Thyroid gland (tissue), 4 donors: ENCODE data around the gene SOX10. TPM values are rescaled to one million over a fixed set of nuclear protein-coding genes. Genes with fewer than 3 reads are reported as not detected.
A peak's percentile ranks its signal among the peaks of the same experiment; 100 is the strongest.

ENCODE experiments used
- DNase-seq, 2 donors: peaks; one replicate each; pipeline ENCODE4 v3.0.0-alpha.2; 2019
- H3K27ac ChIP-seq, 3 donors: fragments of 200-600 bp; sonication (generic); 1 replicate in 2 of 3; 2 replicates in 1 of 3; pipeline ENCODE4 v1.5.1; 2016 to 2019; ENCODE audit warnings: mild to moderate bottlenecking in 1 of 3, moderate library complexity in 1 of 3
- H3K27me3 ChIP-seq: fragments of 200-600 bp; sonication (generic); one replicate; pipeline ENCODE4 v1.5.1; 2019
- H3K36me3 ChIP-seq, 2 donors: fragments of 200-600 bp; sonication (generic); one replicate each; pipeline ENCODE4 v1.5.1; 2016 to 2019
- H3K4me1 ChIP-seq, 2 donors: fragments of 200-600 bp; sonication (generic); one replicate each; pipeline ENCODE4 v1.5.1; 2017 to 2019
- H3K4me3 ChIP-seq, 3 donors: fragments of 200-600 bp; sonication (generic); replicated peaks in 1 of 3; 1 replicate in 2 of 3; 2 replicates in 1 of 3; pipeline ENCODE4 v1.5.1; 2016; ENCODE audit warnings: mild to moderate bottlenecking in 1 of 3
- H3K9me3 ChIP-seq: fragments of 200-600 bp; sonication (generic); one replicate; pipeline ENCODE4 v1.5.1; 2017
- POLR2A ChIP-seq, 2 donors: fragments of 450-650 bp; IDR thresholded peaks; one replicate each; pipeline ENCODE4 v1.6.1; 2017; ENCODE audit warnings: antibody characterized with exemption in 2 of 2, mild to moderate bottlenecking in 2 of 2, moderate library complexity in 1 of 2
- WGBS, 2 donors: methylation state at CpG; one replicate each; pipeline ENCODE4 v1.1.5; 2017; 5-methylcytosine and 5-hydroxymethylcytosine counted together
- intact Hi-C: fragments of 100-400 bp; cut with DNase I; formaldehyde crosslinking; loops from one replicate; pipeline ENCODE4 v1.15.1; 2023
- total RNA-seq, 4 donors: library from RNA; depleted of rRNA; stranded (reverse); fragments of >200 nt; gene quantifications; one replicate each; pipeline ENCODE4 v1.2.3, GENCODE V29; 2016
- TF ChIP-seq, protein P1 (sequence below), 6 experiments: fragments of 200-600 bp in 3 of 6; fragments of 450-650 bp in 3 of 6; sonication (generic) in 3 of 6; IDR thresholded peaks; one replicate each; pipeline ENCODE4 v1.5.1; 2016 to 2019; ENCODE audit warnings: antibody characterized with exemption in 6 of 6, mild to moderate bottlenecking in 2 of 6, inconsistent platforms in 1 of 6, moderate library complexity in 1 of 6

Gene SOX10
- total RNA-seq, 4 donors from 2014 or later: 0.34 TPM; not detected in 3

DNA sequence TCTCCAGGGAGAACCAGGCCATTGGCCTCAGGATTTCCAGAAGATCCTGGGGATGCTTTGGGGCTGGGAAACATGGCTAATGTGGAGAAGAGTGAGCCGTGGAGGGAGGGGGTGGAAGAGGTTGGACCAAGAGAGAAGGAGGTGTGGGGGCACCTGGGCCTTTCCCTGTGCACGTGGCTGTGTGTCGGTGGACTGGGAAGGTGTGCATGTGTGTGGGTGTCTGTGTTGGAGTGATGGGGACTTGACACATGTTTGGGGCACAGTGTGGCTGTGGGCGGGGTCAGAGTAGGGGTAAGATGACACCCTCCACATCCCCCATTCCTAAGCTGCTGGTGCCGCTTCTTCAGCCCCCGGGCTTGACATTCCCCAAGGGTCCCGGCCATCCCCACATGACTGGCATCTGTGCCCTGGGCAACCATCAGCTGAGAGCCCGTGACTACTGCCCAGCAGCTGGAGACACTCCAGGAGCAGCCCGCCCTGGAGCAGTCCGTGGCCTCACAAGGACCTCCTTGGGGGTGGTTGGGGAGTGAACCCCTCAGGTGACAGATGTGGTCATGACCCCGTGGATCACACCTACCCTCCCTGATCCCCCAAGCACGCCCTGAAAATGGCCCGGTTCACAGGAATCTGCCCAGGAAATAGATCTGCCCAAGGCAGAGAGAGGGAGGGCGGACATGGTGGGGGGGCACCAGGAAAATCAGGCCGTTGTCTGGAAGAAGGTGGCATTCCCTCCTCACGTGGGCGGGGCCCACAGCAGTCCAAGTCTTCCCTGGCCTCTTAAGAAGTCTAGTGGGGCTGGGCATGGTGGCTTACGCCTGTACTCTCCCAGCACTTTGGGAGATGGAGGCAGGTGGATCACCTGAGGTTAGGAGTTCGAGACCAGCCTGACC, 34.8 kb upstream of the SOX10 start:
- TF ChIP-seq, protein P1, sequence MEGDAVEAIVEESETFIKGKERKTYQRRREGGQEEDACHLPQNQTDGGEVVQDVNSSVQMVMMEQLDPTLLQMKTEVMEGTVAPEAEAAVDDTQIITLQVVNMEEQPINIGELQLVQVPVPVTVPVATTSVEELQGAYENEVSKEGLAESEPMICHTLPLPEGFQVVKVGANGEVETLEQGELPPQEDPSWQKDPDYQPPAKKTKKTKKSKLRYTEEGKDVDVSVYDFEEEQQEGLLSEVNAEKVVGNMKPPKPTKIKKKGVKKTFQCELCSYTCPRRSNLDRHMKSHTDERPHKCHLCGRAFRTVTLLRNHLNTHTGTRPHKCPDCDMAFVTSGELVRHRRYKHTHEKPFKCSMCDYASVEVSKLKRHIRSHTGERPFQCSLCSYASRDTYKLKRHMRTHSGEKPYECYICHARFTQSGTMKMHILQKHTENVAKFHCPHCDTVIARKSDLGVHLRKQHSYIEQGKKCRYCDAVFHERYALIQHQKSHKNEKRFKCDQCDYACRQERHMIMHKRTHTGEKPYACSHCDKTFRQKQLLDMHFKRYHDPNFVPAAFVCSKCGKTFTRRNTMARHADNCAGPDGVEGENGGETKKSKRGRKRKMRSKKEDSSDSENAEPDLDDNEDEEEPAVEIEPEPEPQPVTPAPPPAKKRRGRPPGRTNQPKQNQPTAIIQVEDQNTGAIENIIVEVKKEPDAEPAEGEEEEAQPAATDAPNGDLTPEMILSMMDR (IDR thresholded peaks at IDR 0.05): no peak
- TF ChIP-seq POLR2A (IDR thresholded peaks at IDR 0.05): no peak
- Histone ChIP-seq H3K4me1 (peaks cover 15 to 22% of the 10 kb centered on the region in 2 donors), H3K36me3 (no peaks in the 10 kb centered on the region), H3K9me3 (no peaks in the 10 kb centered on the region), H3K4me3 (no peak overlapping the region), H3K27ac (no peak overlapping the region), H3K27me3 (no peaks in the 10 kb centered on the region)
- DNase-seq: no peak
- intact Hi-C loops: no loop called here
- 83 to 88% methylated on average over 14 to 17 of the region's 19 CpGs for WGBS, 2 donors

DNA sequence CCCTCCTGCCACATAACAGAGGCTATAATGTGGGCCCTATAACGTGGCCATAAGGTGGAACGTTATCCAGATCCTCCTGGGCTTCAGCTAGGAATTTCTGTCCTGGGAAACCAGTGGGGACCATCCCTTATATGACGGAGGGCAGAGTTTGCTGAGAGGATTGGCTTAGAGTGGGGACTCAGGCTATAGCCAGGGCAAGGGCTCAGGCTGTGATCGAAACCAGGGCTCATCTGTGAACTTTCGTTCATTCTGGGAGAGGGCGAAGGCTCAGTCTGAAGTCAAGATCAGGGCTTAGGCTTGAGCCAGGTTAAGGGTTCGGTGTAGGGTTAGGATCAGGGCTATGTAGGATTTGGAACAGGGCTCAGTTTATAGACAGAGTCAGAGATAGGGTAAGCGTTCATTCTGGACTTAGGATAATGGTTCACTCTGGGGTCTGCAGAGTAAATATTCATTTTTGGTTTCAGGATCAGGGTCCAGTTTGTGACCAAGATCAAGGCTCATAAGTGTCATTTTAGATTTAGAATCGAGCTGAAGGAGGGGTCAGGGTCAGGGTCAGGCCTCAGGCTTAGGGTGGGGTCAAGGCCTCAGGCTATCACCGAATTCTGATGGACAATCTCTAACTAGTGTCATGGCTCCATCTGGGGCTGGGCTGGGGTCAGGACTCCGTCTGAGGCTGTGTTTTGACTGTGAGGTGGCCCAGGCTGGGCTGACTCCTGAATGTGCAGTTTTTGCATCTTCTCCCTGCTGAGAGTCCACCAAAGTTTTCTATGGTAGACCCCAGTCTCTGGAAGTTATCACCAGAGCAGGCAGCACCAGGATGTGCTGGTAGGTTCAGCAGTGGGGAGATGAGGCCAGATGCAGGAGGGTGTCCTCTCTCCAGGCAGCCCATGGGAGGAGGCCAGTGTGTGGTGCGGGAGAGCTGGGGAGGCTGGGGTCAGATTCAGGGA, 33.9 kb upstream of the SOX10 start:
- intact Hi-C loops: no loop called here
- no peaks in the 10 kb centered on the region for H3K36me3 ChIP-seq
- peak overlapping the region in 2 of 3 donors; percentile 62 to 81 for H3K27ac ChIP-seq
- 93 to 94% methylated on average over 11 to 12 of the region's 12 CpGs for WGBS, 2 donors
- H3K4me1 ChIP-seq: peaks cover 15 to 22% of the 10 kb centered on the region in 2 donors
- TF ChIP-seq, protein P1 (IDR thresholded peaks at IDR 0.05): no peak
- TF ChIP-seq POLR2A (IDR thresholded peaks at IDR 0.05): no peak
- H3K9me3 ChIP-seq: no peaks in the 10 kb centered on the region
- H3K27me3 ChIP-seq: no peaks in the 10 kb centered on the region
- H3K4me3 ChIP-seq: no peak overlapping the region
- DNase-seq: no peak

DNA sequence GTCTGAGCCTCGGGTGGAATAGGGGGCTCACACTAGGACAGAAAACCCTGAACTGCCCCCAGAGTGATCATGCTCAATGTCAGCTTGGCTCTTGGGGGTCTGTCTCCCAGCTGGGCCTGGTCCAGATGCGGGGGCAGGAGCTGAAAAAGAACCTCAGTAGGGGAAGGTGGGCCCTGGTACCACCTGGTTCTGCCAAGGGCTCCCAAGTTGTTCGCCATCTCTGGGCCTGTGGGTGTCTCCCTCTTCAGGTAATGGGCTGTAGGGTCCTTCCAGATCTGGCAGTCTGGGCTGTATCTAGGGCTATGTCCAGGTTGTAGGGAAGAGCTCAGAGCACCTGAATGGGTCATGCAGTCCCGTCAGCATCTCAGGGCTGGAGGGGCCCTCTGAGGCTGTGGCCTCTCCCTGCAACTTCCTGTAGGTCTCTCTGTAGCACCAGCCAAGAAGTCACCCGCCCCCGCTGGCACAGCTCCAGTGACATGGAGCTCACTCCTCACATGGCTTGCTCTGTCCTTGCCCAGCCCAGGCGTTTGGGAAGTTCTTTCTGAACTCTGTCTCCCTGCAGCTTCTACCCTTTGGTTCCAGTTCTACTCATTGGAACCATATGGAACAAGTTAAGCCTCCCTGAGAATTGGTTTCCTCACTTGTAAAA, 33.0 kb upstream of the SOX10 start:
- DNase-seq: peak; percentile 89 to 91
- Histone ChIP-seq H3K4me3 (no peak overlapping the region), H3K27ac (peak overlapping the region; percentile 62 to 81 (median 70)), H3K36me3 (no peaks in the 10 kb centered on the region), H3K27me3 (no peaks in the 10 kb centered on the region), H3K9me3 (no peaks in the 10 kb centered on the region), H3K4me1 (peaks cover 15 to 22% of the 10 kb centered on the region in 2 donors)
- TF ChIP-seq, protein P1 (IDR thresholded peaks at IDR 0.05): no peak
- no peak for TF ChIP-seq POLR2A (IDR thresholded peaks at IDR 0.05)
- WGBS, 2 donors: 46 to 62% methylated on average over 7 of the region's 7 CpGs
- intact Hi-C loops: no loop called here

- no peaks in the 10 kb centered on the region for H3K27me3 ChIP-seq
- intact Hi-C loops: no loop called here
- no peak overlapping the region for H3K4me3 ChIP-seq
- WGBS, 2 donors: 36 to 44% methylated on average over 30 to 31 of the region's 33 CpGs
- TF ChIP-seq, protein P1 (IDR thresholded peaks at IDR 0.05): no peak
- TF ChIP-seq POLR2A (IDR thresholded peaks at IDR 0.05): no peak
- no peaks in the 10 kb centered on the region for H3K9me3 ChIP-seq
- DNase-seq: peak; percentile 72 to 76
- H3K27ac ChIP-seq: peak overlapping the region; percentile 62 to 81 (median 70)
- H3K4me1 ChIP-seq: peaks cover 15 to 22% of the 10 kb centered on the region in 2 donors
- H3K36me3 ChIP-seq: no peaks in the 10 kb centered on the region
Observed at GRCh38 chr22:38016182-38017151, 32.1 kb upstream of the SOX10 start.
